Tibial artery (tissue), 4 donors: ENCODE measurements around the gene LEKR1.
"Not testable (repeated sequence)": the region's sequence is repeated elsewhere in the genome, so short reads cannot be mapped to it uniquely, and the experiment has no call there.

Source experiments
- DNase-seq, 2 donors: peaks; one replicate each; pipeline ENCODE4 v3.0.0-alpha.2; 2019
- H3K27ac ChIP-seq, 2 donors: fragments of 200-600 bp; sonication (generic) in 1 of 2; 1 replicate in 1 of 2; 2 replicates in 1 of 2; pipeline ENCODE4 v1.5.1; 2018 to 2019; ENCODE audit warnings: mild to moderate bottlenecking in 1 of 2
- H3K27me3 ChIP-seq, 2 donors: fragments of 200-600 bp; sonication (generic) in 1 of 2; one replicate each; pipeline versions ENCODE4 v1.5.1 to v1.6.0; 2016 to 2019
- H3K36me3 ChIP-seq, 3 donors: fragments of 200-600 bp; sonication (generic) in 2 of 3; one replicate each; pipeline ENCODE4 v1.5.1; 2016 to 2019; ENCODE audit warnings: mild to moderate bottlenecking in 2 of 3
- H3K4me1 ChIP-seq, 4 donors: fragments of 200-600 bp; sonication (generic) in 2 of 4; 1 replicate in 3 of 4; 2 replicates in 1 of 4; pipeline ENCODE4 v1.5.1; 2016 to 2019
- H3K4me3 ChIP-seq, 2 donors: fragments of 200-600 bp; sonication (generic) in 1 of 2; 1 replicate in 1 of 2; 2 replicates in 1 of 2; pipeline ENCODE4 v1.5.1; 2018 to 2019; ENCODE audit warnings: mild to moderate bottlenecking in 2 of 2
- H3K9me3 ChIP-seq, 3 donors: fragments of 200-600 bp; sonication (generic) in 1 of 3; one replicate each; pipeline ENCODE4 v1.5.1; 2016 to 2019
- intact Hi-C: fragments of 100-400 bp; cut with DNase I; formaldehyde crosslinking; loops from one replicate; pipeline ENCODE4 v1.15.0; 2023; ENCODE audit warnings: low total_unique reads
- TF ChIP-seq, protein P1 (sequence below), 2 experiments: fragments of 200-600 bp in 1 of 2; fragments of 450-650 bp in 1 of 2; IDR thresholded peaks; one replicate each; pipeline ENCODE4 v1.5.1; 2017 to 2019; ENCODE audit warnings: antibody characterized with exemption in 2 of 2, mild to moderate bottlenecking in 1 of 2, moderate library complexity in 1 of 2

Gene LEKR1

GRCh38 chr3:156902916-156903315, 76.8 kb downstream of the LEKR1 start:
- Histone ChIP-seq H3K27me3 (no peaks in the 10 kb centered on the region), H3K9me3 (no peaks in the 10 kb centered on the region), H3K27ac (peak overlapping the region in 1 of 2 donors; percentile 38), H3K4me1 (peaks cover 0 to 60% (median 10%) of the 10 kb centered on the region in 4 donors), H3K36me3 (no peaks in the 10 kb centered on the region), H3K4me3 (no peak overlapping the region)
- TF ChIP-seq, protein P1, sequence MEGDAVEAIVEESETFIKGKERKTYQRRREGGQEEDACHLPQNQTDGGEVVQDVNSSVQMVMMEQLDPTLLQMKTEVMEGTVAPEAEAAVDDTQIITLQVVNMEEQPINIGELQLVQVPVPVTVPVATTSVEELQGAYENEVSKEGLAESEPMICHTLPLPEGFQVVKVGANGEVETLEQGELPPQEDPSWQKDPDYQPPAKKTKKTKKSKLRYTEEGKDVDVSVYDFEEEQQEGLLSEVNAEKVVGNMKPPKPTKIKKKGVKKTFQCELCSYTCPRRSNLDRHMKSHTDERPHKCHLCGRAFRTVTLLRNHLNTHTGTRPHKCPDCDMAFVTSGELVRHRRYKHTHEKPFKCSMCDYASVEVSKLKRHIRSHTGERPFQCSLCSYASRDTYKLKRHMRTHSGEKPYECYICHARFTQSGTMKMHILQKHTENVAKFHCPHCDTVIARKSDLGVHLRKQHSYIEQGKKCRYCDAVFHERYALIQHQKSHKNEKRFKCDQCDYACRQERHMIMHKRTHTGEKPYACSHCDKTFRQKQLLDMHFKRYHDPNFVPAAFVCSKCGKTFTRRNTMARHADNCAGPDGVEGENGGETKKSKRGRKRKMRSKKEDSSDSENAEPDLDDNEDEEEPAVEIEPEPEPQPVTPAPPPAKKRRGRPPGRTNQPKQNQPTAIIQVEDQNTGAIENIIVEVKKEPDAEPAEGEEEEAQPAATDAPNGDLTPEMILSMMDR (IDR thresholded peaks at IDR 0.05) = no peak
- intact Hi-C loops = no loop called here
- no peak for DNase-seq

GRCh38 chr3:156906275-156906674, 80.1 kb downstream of the LEKR1 start:
- no peaks in the 10 kb centered on the region for H3K27me3 ChIP-seq
- H3K9me3 ChIP-seq = no peaks in the 10 kb centered on the region
- H3K36me3 ChIP-seq = no peaks in the 10 kb centered on the region
- H3K4me1 ChIP-seq = peaks cover 0 to 48% (median 6%) of the 10 kb centered on the region in 4 donors
- peak overlapping the region; percentile 49 for H3K27ac ChIP-seq
- TF ChIP-seq, protein P1 (IDR thresholded peaks at IDR 0.05) = no peak
- no peak overlapping the region for H3K4me3 ChIP-seq
- intact Hi-C loops = no loop called here
- no peak for DNase-seq

GRCh38 chr3:156908398-156908797, 82.2 kb downstream of the LEKR1 start:
- TF ChIP-seq, protein P1 (IDR thresholded peaks at IDR 0.05) = no peak
- Histone ChIP-seq H3K36me3 (no peaks in the 10 kb centered on the region), H3K9me3 (no peaks in the 10 kb centered on the region), H3K27ac (no peak overlapping the region), H3K4me1 (peaks cover 0 to 27% (median 3%) of the 10 kb centered on the region in 4 donors), H3K27me3 (no peaks in the 10 kb centered on the region), H3K4me3 (no peak overlapping the region)
- peak in 1 of 2 donors; percentile 22 for DNase-seq
- intact Hi-C loops = no loop called here

DNA sequence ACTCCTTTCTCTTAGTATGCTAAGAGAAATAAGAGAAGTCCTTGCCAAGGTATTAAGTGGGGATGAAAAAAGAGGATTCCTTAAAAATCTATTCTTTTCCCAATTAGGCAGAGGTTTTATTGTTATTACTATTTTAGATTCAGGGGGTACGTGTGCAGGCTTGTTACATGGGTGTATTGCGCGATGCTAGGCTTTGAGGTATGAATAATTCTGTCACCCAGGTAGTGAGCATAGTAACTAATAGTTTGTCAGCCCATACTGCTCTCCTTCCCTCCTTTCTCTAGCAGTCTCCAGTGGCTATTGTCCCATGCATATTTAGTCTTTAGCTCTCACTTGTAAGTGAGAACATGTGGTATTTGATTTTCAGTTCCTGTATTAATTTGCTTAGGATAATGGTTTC, 83.9 kb downstream of the LEKR1 start:
- intact Hi-C loops = no loop called here
- TF ChIP-seq, protein P1 (IDR thresholded peaks at IDR 0.05) = no peak
- no peaks in the 10 kb centered on the region for H3K36me3 ChIP-seq
- H3K4me3 ChIP-seq = no peak overlapping the region
- no peaks in the 10 kb centered on the region for H3K27me3 ChIP-seq
- no peaks in the 10 kb centered on the region for H3K9me3 ChIP-seq
- H3K27ac ChIP-seq = no peak overlapping the region
- no peak for DNase-seq
- peaks cover 0 to 21% (median 2%) of the 10 kb centered on the region in 4 donors for H3K4me1 ChIP-seq

DNA sequence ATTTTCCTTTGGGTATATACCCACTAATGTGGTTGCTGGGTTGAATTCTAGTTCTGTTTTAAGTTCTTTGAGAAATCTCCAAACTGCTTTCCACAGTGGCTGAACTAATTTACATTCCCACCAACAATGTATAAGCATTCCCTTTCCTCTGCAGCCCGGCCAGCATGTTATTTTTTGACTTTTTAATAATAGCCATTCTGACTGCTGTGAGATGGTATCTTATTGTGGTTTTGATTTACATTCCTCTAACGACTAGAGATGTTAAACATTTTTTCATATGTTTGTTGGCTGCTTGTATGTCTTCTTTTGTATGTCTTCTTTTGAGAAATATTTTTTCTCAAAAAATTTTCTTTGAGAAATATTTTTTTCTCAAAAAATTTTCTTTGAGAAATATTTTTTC, 84.7 kb downstream of the LEKR1 start:
- H3K9me3 ChIP-seq, H3K27ac ChIP-seq, H3K27me3 ChIP-seq, DNase-seq, H3K4me3 ChIP-seq, H3K36me3 ChIP-seq, intact Hi-C loops: not testable (repeated sequence)
- peaks cover 0 to 15% (median under 1%) of the 10 kb centered on the region in 4 donors for H3K4me1 ChIP-seq

GRCh38 chr3:156914300-156914699, 88.1 kb downstream of the LEKR1 start:
- DNase-seq, H3K27ac ChIP-seq, intact Hi-C loops: not testable (repeated sequence)

GRCh38 chr3:156915372-156915771, 89.2 kb downstream of the LEKR1 start:
- TF ChIP-seq, protein P1 (IDR thresholded peaks at IDR 0.05) = no peak
- Histone ChIP-seq H3K4me3 (no peak overlapping the region), H3K36me3 (no peaks in the 10 kb centered on the region), H3K27ac (no peak overlapping the region), H3K27me3 (no peaks in the 10 kb centered on the region), H3K4me1 (no peaks in the 10 kb centered on the region), H3K9me3 (no peaks in the 10 kb centered on the region)
- intact Hi-C loops = no loop called here
- DNase-seq = no peak

More at GRCh38 chr3:156914300-156914699, 88.1 kb downstream of the LEKR1 start:
- not testable (repeated sequence) for H3K9me3 ChIP-seq, H3K4me3 ChIP-seq, H3K27me3 ChIP-seq, H3K4me1 ChIP-seq, H3K36me3 ChIP-seq
